K562 (cell line): ENCODE measurements around the gene PTCRA. TPM values are rescaled to one million over a fixed set of nuclear protein-coding genes. Genes with fewer than 3 reads are reported as not detected.

ENCODE experiments used
- ATAC-seq: fragments of 200-7000 bp; cut with Tn5 transposase; 3 replicates; pipeline ENCODE4 v1.9.1; 2020; ENCODE audit warnings: moderate library complexity
- BruUV-seq: library from RNA; stranded (reverse); fragments of 400-500 nt; replicated peaks from 2 replicates; lab custom pipeline; 2021; lab: Mats Ljungman, UMichigan
- CTCF ChIA-PET: fragments of 300-600 bp; formaldehyde crosslinking; extraction: SDS; loops from one replicate; lab custom pipeline; 2021; ENCODE audit warnings: low intra/inter-chr PET ratio; lab: Yijun Ruan, JAX
- POLR2A ChIA-PET: fragments of 300-600, 350-650 bp; sonication (Branson Sonifier 250); formaldehyde crosslinking; extraction: SDS; loops from one replicate; lab custom pipeline; 2021; ENCODE audit warnings: antibody characterized with exemption, inconsistent platforms; lab: Yijun Ruan, JAX
- DNase-seq, 4 experiments: peaks; one replicate each; pipeline versions ENCODE4 v3.0.0 to v3.0.0-alpha.2; 2011 to 2018; ENCODE audit warnings: low spot score in 3 of 4, mixed read lengths in 3 of 4; ENCODE audit errors: extremely low read depth in 1 of 4
- FAIRE-seq: peaks from 2 replicates; lab custom pipeline; 2011; peaks lifted over from hg19 to GRCh38; lab: Jason Lieb, UNC
- H2AFZ ChIP-seq: 2 replicates; pipeline ENCODE4 v1.6.0; 2011; ENCODE audit warnings: low read depth, low read length, control low read depth, inconsistent platforms
- H3K27ac ChIP-seq: fragments of 200-600 bp; 3 replicates; pipeline ENCODE4 v1.8.0; 2011; ENCODE audit warnings: low read depth, mild to moderate bottlenecking, control low read depth, inconsistent platforms, low read length, moderate library complexity, mixed read lengths; ENCODE audit errors: extremely low read depth
- H3K27me3 ChIP-seq, 2 experiments: fragments of 300-600 bp in 1 of 2; 2 replicates in 1 of 2; 3 replicates in 1 of 2; pipeline versions ENCODE4 v1.6.0 to v1.8.0; 2011; ENCODE audit warnings: inconsistent platforms in 2 of 2, low read length in 2 of 2, mild to moderate bottlenecking in 1 of 2, mixed read lengths in 1 of 2, moderate library complexity in 1 of 2; ENCODE audit not compliant: control insufficient read depth in 2 of 2, insufficient read depth in 2 of 2
- H3K36me3 ChIP-seq: fragments of 300-600 bp; 3 replicates; pipeline ENCODE4 v1.8.0; 2011; ENCODE audit warnings: mild to moderate bottlenecking, low read length, inconsistent platforms; ENCODE audit not compliant: control insufficient read depth, insufficient read depth
- H3K4me1 ChIP-seq, 2 experiments: fragments of 200-600 bp in 1 of 2; replicated peaks in 1 of 2; 2 replicates in 1 of 2; 3 replicates in 1 of 2; pipeline versions ENCODE4 v1.5.1 to v1.8.0; 2011; ENCODE audit warnings: inconsistent platforms in 2 of 2, low read length in 2 of 2, mild to moderate bottlenecking in 1 of 2, mixed read lengths in 1 of 2, moderate library complexity in 1 of 2; ENCODE audit not compliant: control insufficient read depth in 2 of 2, insufficient read depth in 2 of 2
- H3K4me2 ChIP-seq: 2 replicates; pipeline ENCODE4 v1.6.1; 2011; ENCODE audit warnings: low read length, control low read depth, inconsistent platforms, mixed read lengths; ENCODE audit not compliant: insufficient read depth
- H3K4me3 ChIP-seq: fragments of 200-600 bp; sonication (generic), shearing (Covaris generic); 2 replicates; pipeline ENCODE4 v1.5.1; 2016; ENCODE audit warnings: control low read depth, inconsistent platforms
- H3K79me2 ChIP-seq: fragments of 200-600 bp; 3 replicates; pipeline ENCODE4 v1.8.0; 2011; ENCODE audit warnings: low read length, inconsistent platforms; ENCODE audit not compliant: control insufficient read depth, insufficient read depth
- H3K9ac ChIP-seq, 2 experiments: 2 replicates each; pipeline versions ENCODE4 v1.6.0 to v1.6.1; 2011; ENCODE audit warnings: low read depth in 2 of 2, low read length in 2 of 2, control low read depth in 1 of 2, inconsistent platforms in 1 of 2, mild to moderate bottlenecking in 1 of 2, mixed read lengths in 1 of 2; ENCODE audit not compliant: insufficient read depth in 1 of 2
- H3K9me1 ChIP-seq: one replicate; pipeline ENCODE4 v1.6.0; 2011; ENCODE audit warnings: inconsistent platforms, mild to moderate bottlenecking, low read length, moderate library complexity; ENCODE audit not compliant: control insufficient read depth, insufficient read depth
- H3K9me3 ChIP-seq: replicated peaks from 2 replicates; pipeline ENCODE4 v1.5.1; 2011; ENCODE audit warnings: low read depth, low read length, inconsistent platforms; ENCODE audit not compliant: control insufficient read depth, insufficient read depth
- H4K20me1 ChIP-seq: replicated peaks from 2 replicates; pipeline ENCODE4 v1.6.1; 2011; ENCODE audit warnings: low read length, inconsistent platforms, mixed read lengths; ENCODE audit not compliant: control insufficient read depth, insufficient read depth
- BRCA1 ChIP-seq, 2 experiments: fragments of 450-650 bp in 1 of 2; sonication (generic) in 1 of 2; formaldehyde crosslinking in 1 of 2; IDR thresholded peaks; 2 replicates each; pipeline versions ENCODE4 v1.5.0 to v1.6.1; 2017 to 2020; ENCODE audit warnings: mild to moderate bottlenecking in 1 of 2, missing genetic modification reagents in 1 of 2
- MAX ChIP-seq: sonication (generic); formaldehyde crosslinking; IDR thresholded peaks from 2 replicates; pipeline ENCODE4 v1.9.0; 2022; ENCODE audit warnings: mild to moderate bottlenecking, missing genetic modification reagents
- RCOR1 ChIP-seq, 2 experiments: IDR thresholded peaks; 2 replicates each; pipeline ENCODE4 v1.6.1; 2012; ENCODE audit warnings: low read depth in 2 of 2, low read length in 2 of 2, borderline replicate concordance in 1 of 2, improper control_type of control experiment in 1 of 2
- STAG1 ChIP-seq: sonication (generic); formaldehyde crosslinking; IDR thresholded peaks from 2 replicates; pipeline ENCODE4 v1.5.0; 2020; ENCODE audit warnings: missing genetic modification reagents, borderline replicate concordance
- USF1 ChIP-seq: sonication (generic); formaldehyde crosslinking; IDR thresholded peaks from 2 replicates; pipeline ENCODE4 v1.9.0; 2022; ENCODE audit warnings: mild to moderate bottlenecking, missing genetic modification reagents
- XRCC3 ChIP-seq: fragments of 450-650 bp; IDR thresholded peaks from 2 replicates; pipeline ENCODE4 v1.6.1; 2017; ENCODE audit warnings: mild to moderate bottlenecking, moderate library complexity
- ZNF143 ChIP-seq: sonication (generic); formaldehyde crosslinking; IDR thresholded peaks from 2 replicates; pipeline ENCODE4 v1.9.0; 2022; ENCODE audit warnings: mild to moderate bottlenecking, missing genetic modification reagents
- WGBS: fragments of 100-300 bp; shearing (Covaris generic); methylation state at CpG from one replicate; pipeline ENCODE4 v1.1.6; 2016; ENCODE audit warnings: low coverage, mixed read lengths; ENCODE audit not compliant: insufficient coverage; ENCODE audit errors: missing lambda C conversion rate; 5-methylcytosine and 5-hydroxymethylcytosine counted together
- in situ Hi-C: fragments of 300-500 bp; cut with MboI; formaldehyde crosslinking; loops from 4 replicates; pipeline ENCODE4 v1.15.0; 2018; ENCODE audit warnings: inconsistent platforms, mixed read lengths
- intact Hi-C: fragments of 100-400 bp; cut with micrococcal nuclease; formaldehyde crosslinking; loops from 2 replicates; pipeline ENCODE4 v1.14.2; 2022
- polyA plus RNA-seq, 8 experiments: library from polyadenylated mRNA; depleted of rRNA in 4 of 8; stranded (reverse) in 5 of 8; unstranded in 3 of 8; fragments of >200 nt; fragmentation: Nextera tagmentation in 2 of 8; fragmentation: Illumina TruSeq in 1 of 8; extraction: Ambion mirVana in 2 of 8; extraction: Trizol in 1 of 8; gene quantifications; 2 replicates each; pipeline versions ENCODE4 v1.2.1 to v1.2.3, GENCODE V29; 2011 to 2014; ENCODE audit warnings: inconsistent platforms in 1 of 8, missing spikeins in 1 of 8
- total RNA-seq, 7 experiments: library from RNA; depleted of rRNA in 6 of 7; stranded (reverse); fragments of >200 nt in 6 of 7; fragmentation: Illumina TruSeq in 2 of 7; extraction: Trizol in 2 of 7; gene quantifications; 2 replicates each; pipeline versions ENCODE4 v1.2.1 to v1.2.3, GENCODE V29; 2011 to 2021; ENCODE audit warnings: low replicate concordance in 1 of 7
- TF ChIP-seq, protein P1 (sequence below): sonication (generic); formaldehyde crosslinking; IDR thresholded peaks from 2 replicates; pipeline ENCODE4 v1.5.0; 2020; ENCODE audit warnings: missing genetic modification reagents
- TF ChIP-seq, protein P2 (sequence below): fragments of 250-450 bp; sonication (Bioruptor Pico); IDR thresholded peaks from 2 replicates; pipeline ENCODE4 v1.8.0; 2021; ENCODE audit warnings: moderate library complexity, mild to moderate bottlenecking, inconsistent platforms
- TF ChIP-seq, protein P3 (sequence below), 2 experiments: fragments of 450-650 bp; conservative IDR thresholded peaks; 2 replicates each; pipeline ENCODE4 v1.6.1; 2017; ENCODE audit warnings: mild to moderate bottlenecking in 2 of 2, moderate library complexity in 2 of 2

PTCRA gene
- total and polyA plus RNA-seq, 9 of the 15 experiments (the other 6 are each of a cell fraction or from before 2014, with no cell fraction given): 0.21 TPM; not detected in 8

DNA sequence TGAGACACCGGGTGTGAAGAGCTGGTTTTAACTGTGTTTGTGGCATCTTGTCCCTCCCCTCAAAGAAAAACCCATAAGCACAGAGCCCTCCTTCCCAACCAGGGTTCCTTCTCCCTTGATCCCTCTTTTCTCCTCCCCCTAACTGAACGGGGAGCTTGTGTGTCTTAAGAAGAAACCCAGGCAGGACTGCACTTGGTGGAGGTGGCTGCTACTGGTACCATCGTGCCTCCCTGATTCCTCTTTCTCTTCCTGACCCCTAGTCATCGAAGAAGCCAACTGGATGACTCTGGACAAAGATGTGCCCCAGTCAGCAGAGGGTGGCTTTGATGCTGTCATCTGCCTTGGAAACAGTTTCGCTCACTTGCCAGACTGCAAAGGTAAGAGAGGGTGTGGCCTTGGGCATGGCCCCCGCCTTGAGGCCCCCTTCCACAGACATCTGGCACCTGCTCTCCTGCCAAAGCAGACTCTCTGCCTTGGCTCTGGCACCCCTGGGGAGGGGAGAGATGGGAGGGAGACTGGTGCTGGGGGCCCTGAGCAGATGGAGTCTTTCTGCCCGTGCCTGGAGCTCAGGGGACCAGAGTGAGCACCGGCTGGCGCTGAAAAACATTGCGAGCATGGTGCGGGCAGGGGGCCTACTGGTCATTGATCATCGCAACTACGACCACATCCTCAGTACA, 46.8 kb downstream of the PTCRA start (continued):
- TF ChIP-seq STAG1 (CRISPR knock-in tag): no peak

DNA sequence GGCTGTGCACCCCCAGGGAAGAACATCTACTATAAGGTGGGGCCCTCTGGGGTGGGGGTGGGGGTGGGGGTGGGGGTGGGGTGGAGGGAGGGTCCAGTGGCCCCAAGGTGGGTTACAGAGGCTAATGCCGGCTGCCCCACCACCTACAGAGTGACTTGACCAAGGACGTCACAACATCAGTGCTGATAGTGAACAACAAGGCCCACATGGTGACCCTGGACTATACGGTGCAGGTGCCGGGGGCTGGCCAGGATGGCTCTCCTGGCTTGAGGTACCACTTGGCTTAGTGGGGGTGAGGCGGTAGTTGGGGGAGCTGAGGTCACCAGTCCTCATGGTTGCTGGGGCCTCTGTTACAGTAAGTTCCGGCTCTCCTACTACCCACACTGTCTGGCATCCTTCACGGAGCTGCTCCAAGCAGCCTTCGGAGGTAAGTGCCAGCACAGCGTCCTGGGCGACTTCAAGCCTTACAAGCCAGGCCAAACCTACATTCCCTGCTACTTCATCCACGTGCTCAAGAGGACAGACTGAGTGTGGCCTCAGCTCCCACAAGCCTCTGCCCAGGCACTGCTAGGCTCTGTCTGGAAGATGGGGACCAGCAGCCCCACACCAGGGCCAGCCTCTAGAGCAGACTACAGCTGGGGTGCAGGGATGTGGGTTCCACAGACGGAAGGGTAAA, 47.5 kb downstream of the PTCRA start:
- ATAC-seq: peak; percentile 36
- Histone ChIP-seq H3K27me3 (no peaks in the 10 kb centered on the region), H3K9ac (peak overlapping the region in 1 of 2 experiments; percentile 57; a peak in 2 of 4 replicates), H2AFZ (no peak overlapping the region), H3K9me3 (no peaks in the 10 kb centered on the region), H3K36me3 (peaks cover 34% of the 10 kb centered on the region; the same call in 1 of the 3 replicates), H3K9me1 (no peaks in the 10 kb centered on the region), H4K20me1 (no peaks in the 10 kb centered on the region), H3K4me1 (peaks cover 0 to 14% of the 10 kb centered on the region in 2 experiments; a peak in 2 of 5 replicates), H3K4me3 (no peak overlapping the region), H3K27ac (no peak overlapping the region), H3K79me2 (no peaks in the 10 kb centered on the region), H3K4me2 (no peak overlapping the region)
- CTCF ChIA-PET: interaction anchor here (0.8 to 2.6 kb wide), 2 partner anchors 108 to 180 kb away, joined by 3 to 14 read pairs; no protein-coding TSS in a partner anchor
- whole genome bisulfite sequencing: 65% methylated on average over 10 of the region's 12 CpGs
- intact Hi-C loops: loop anchor here (5.0 kb wide), 1 partner anchor 61 kb away; no protein-coding TSS in a partner anchor
- DNase-seq: no peak
- no TSS peak for BruUV-seq
- in situ Hi-C loops: no loop called here
- POLR2A ChIA-PET: interaction anchor here (1.2 to 3.5 kb wide), 2 partner anchors 9 to 11 kb away, joined by 3 to 22 read pairs; no protein-coding TSS in a partner anchor
- no peak for FAIRE-seq
- TF ChIP-seq, protein P1, sequence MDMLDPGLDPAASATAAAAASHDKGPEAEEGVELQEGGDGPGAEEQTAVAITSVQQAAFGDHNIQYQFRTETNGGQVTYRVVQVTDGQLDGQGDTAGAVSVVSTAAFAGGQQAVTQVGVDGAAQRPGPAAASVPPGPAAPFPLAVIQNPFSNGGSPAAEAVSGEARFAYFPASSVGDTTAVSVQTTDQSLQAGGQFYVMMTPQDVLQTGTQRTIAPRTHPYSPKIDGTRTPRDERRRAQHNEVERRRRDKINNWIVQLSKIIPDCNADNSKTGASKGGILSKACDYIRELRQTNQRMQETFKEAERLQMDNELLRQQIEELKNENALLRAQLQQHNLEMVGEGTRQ (CRISPR knock-in tag): no peak
- TF ChIP-seq, protein P2, sequence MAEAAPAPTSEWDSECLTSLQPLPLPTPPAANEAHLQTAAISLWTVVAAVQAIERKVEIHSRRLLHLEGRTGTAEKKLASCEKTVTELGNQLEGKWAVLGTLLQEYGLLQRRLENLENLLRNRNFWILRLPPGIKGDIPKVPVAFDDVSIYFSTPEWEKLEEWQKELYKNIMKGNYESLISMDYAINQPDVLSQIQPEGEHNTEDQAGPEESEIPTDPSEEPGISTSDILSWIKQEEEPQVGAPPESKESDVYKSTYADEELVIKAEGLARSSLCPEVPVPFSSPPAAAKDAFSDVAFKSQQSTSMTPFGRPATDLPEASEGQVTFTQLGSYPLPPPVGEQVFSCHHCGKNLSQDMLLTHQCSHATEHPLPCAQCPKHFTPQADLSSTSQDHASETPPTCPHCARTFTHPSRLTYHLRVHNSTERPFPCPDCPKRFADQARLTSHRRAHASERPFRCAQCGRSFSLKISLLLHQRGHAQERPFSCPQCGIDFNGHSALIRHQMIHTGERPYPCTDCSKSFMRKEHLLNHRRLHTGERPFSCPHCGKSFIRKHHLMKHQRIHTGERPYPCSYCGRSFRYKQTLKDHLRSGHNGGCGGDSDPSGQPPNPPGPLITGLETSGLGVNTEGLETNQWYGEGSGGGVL (CRISPR knock-in tag): no peak
- no peak for TF ChIP-seq RCOR1 (IDR thresholded peaks at IDR 0.05; ENCODE audit: borderline replicate concordance in 1 of 2, low read depth in 2 of 2, low read length in 2 of 2)
- TF ChIP-seq ZNF143 (CRISPR knock-in tag): no peak
- no peak for TF ChIP-seq BRCA1 (IDR thresholded peaks at IDR 0.05)
- TF ChIP-seq BRCA1 (CRISPR knock-in tag; IDR thresholded peaks at IDR 0.05): 0 out of 2 replicates have a peak, but pooled peaks have one; percentile 48
- 0 out of 2 replicates have a peak, but pooled peaks have one; percentile 22 for TF ChIP-seq USF1 (CRISPR knock-in tag)
- TF ChIP-seq, protein P3, sequence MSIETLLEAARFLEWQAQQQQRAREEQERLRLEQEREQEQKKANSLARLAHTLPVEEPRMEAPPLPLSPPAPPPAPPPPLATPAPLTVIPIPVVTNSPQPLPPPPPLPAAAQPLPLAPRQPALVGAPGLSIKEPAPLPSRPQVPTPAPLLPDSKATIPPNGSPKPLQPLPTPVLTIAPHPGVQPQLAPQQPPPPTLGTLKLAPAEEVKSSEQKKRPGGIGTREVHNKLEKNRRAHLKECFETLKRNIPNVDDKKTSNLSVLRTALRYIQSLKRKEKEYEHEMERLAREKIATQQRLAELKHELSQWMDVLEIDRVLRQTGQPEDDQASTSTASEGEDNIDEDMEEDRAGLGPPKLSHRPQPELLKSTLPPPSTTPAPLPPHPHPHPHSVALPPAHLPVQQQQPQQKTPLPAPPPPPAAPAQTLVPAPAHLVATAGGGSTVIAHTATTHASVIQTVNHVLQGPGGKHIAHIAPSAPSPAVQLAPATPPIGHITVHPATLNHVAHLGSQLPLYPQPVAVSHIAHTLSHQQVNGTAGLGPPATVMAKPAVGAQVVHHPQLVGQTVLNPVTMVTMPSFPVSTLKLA (conservative IDR thresholded peaks at IDR 0.05): no peak
- TF ChIP-seq MAX (CRISPR knock-in tag): 0 out of 2 replicates have a peak, but pooled peaks have one; percentile 50
- TF ChIP-seq XRCC3: no peak
